SU-DHL-6 (cell line): ENCODE measurements around the gene PPP1R13L.

Experiments
- H2AFZ ChIP-seq: fragments of 200-600 bp; sonication (generic); 2 replicates; pipeline ENCODE4 v1.6.1; 2014; ENCODE audit warnings: low read depth, mild to moderate bottlenecking, moderate library complexity, mixed read lengths, antibody characterized with exemption, low read length; ENCODE audit not compliant: severe bottlenecking
- H3F3A ChIP-seq: fragments of 200-600 bp; shearing (Covaris generic); 2 replicates; pipeline ENCODE4 v1.6.0; 2016; ENCODE audit warnings: antibody characterized with exemption, mild to moderate bottlenecking; ENCODE audit not compliant: insufficient read depth
- H3K27ac ChIP-seq: fragments of 200-600 bp; sonication (generic); 2 replicates; pipeline ENCODE4 v1.5.1; 2016; ENCODE audit warnings: low read depth, mild to moderate bottlenecking, low read length, moderate library complexity, mixed read lengths
- H3K27me3 ChIP-seq: fragments of 200-600 bp; sonication (generic), shearing (Covaris generic); 2 replicates; pipeline ENCODE4 v1.6.0; 2014; ENCODE audit warnings: mild to moderate bottlenecking, low read length
- H3K36me3 ChIP-seq: fragments of 200-600 bp; sonication (generic); 2 replicates; pipeline ENCODE4 v1.6.1; 2014; ENCODE audit warnings: mild to moderate bottlenecking, low read length, mixed read lengths
- H3K4me2 ChIP-seq: fragments of 300-600, 200-600 bp; shearing (Covaris generic), sonication (generic); 2 replicates; pipeline ENCODE4 v1.6.0; 2014; ENCODE audit warnings: low read length, low read depth, mild to moderate bottlenecking; ENCODE audit not compliant: poor library complexity, severe bottlenecking
- H3K4me3 ChIP-seq: fragments of 200-600 bp; sonication (generic); 2 replicates; pipeline ENCODE4 v1.5.1; 2014; ENCODE audit warnings: antibody characterized with exemption, low read length, mild to moderate bottlenecking, mixed read lengths; ENCODE audit not compliant: insufficient read depth, poor library complexity, severe bottlenecking
- H3K79me2 ChIP-seq: fragments of 200-600 bp; sonication (generic); 2 replicates; pipeline ENCODE4 v1.6.1; 2014; ENCODE audit warnings: mild to moderate bottlenecking, low read length, moderate library complexity; ENCODE audit not compliant: insufficient read depth
- H3K9ac ChIP-seq: fragments of 200-600 bp; sonication (generic); 2 replicates; pipeline ENCODE4 v1.7.0; 2014; ENCODE audit warnings: mild to moderate bottlenecking, low read length
- H3K9me2 ChIP-seq: fragments of 200-600 bp; sonication (generic); replicated peaks from 2 replicates; pipeline ENCODE4 v1.6.1; 2014; ENCODE audit warnings: low read length; ENCODE audit not compliant: insufficient read depth
- H3K9me3 ChIP-seq: fragments of 200-600 bp; sonication (generic); 2 replicates; pipeline ENCODE4 v1.6.1; 2014; ENCODE audit warnings: low read length, mixed read lengths; ENCODE audit not compliant: insufficient read depth
- H4K20me1 ChIP-seq: fragments of 200-600 bp; sonication (generic); 2 replicates; pipeline ENCODE4 v1.6.1; 2014; ENCODE audit warnings: low read depth, mild to moderate bottlenecking, antibody characterized with exemption, low read length, moderate library complexity, mixed read lengths
- EZH2phosphoT487 ChIP-seq: fragments of 200-600 bp; sonication (generic), shearing (Covaris generic); conservative IDR thresholded peaks from 2 replicates; pipeline ENCODE4 v1.6.1; 2018; ENCODE audit warnings: mild to moderate bottlenecking, antibody characterized with exemption, low read length, moderate library complexity, mixed read lengths
- TF ChIP-seq, protein P1 (sequence below): fragments of 200-600 bp; sonication (generic); IDR thresholded peaks from one replicate; pipeline ENCODE4 v1.5.1; 2017; ENCODE audit warnings: antibody characterized with exemption, mild to moderate bottlenecking, low read length, moderate library complexity; ENCODE audit not compliant: insufficient read depth, poor library complexity, severe bottlenecking

The PPP1R13L gene

GRCh38 chr19:45362291-45362690, 42.6 kb downstream of the PPP1R13L start:
- Histone ChIP-seq H2AFZ (no peak overlapping the region), H3K4me3 (no peak overlapping the region), H3K79me2 (no peaks in the 10 kb centered on the region), H3K9me2 (no peaks in the 10 kb centered on the region), H3K27ac (no peak overlapping the region), H3F3A (no peaks in the 10 kb centered on the region), H3K9me3 (no peaks in the 10 kb centered on the region), H3K36me3 (no peaks in the 10 kb centered on the region), H3K4me2 (no peak overlapping the region), H3K27me3 (no peaks in the 10 kb centered on the region), H4K20me1 (no peaks in the 10 kb centered on the region), H3K9ac (no peak overlapping the region)
- TF ChIP-seq, protein P1, sequence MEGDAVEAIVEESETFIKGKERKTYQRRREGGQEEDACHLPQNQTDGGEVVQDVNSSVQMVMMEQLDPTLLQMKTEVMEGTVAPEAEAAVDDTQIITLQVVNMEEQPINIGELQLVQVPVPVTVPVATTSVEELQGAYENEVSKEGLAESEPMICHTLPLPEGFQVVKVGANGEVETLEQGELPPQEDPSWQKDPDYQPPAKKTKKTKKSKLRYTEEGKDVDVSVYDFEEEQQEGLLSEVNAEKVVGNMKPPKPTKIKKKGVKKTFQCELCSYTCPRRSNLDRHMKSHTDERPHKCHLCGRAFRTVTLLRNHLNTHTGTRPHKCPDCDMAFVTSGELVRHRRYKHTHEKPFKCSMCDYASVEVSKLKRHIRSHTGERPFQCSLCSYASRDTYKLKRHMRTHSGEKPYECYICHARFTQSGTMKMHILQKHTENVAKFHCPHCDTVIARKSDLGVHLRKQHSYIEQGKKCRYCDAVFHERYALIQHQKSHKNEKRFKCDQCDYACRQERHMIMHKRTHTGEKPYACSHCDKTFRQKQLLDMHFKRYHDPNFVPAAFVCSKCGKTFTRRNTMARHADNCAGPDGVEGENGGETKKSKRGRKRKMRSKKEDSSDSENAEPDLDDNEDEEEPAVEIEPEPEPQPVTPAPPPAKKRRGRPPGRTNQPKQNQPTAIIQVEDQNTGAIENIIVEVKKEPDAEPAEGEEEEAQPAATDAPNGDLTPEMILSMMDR = no peak
- TF ChIP-seq EZH2phosphoT487 = no peak

DNA sequence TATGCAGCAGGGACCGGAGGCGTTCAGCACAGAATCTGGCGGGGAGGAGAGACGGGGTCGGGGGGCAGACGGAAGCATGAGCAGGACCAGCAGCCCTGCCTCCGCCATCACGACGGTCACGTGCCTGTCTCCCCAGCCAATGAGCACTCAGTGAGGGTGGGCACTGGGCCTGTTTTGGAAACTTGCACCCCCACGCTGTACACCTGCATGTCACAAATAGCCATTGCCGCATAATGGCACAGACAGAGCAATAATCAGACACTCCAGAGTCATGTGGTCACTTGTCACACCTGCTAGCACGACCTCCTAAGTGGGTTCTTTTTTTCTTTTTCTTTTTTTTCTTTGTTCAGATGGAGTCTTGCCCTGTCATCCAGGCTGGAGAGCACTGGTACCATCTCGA, 43.3 kb downstream of the PPP1R13L start:
- Histone ChIP-seq H4K20me1 (no peaks in the 10 kb centered on the region), H3K79me2 (no peaks in the 10 kb centered on the region), H3K27me3 (no peaks in the 10 kb centered on the region), H3K36me3 (no peaks in the 10 kb centered on the region), H3K9me3 (no peaks in the 10 kb centered on the region), H3K4me3 (no peak overlapping the region), H3F3A (no peaks in the 10 kb centered on the region), H3K9me2 (no peaks in the 10 kb centered on the region), H3K27ac (no peak overlapping the region), H3K9ac (no peak overlapping the region), H3K4me2 (no peak overlapping the region), H2AFZ (no peak overlapping the region)
- TF ChIP-seq, protein P1 = no peak
- TF ChIP-seq EZH2phosphoT487 = no peak

DNA sequence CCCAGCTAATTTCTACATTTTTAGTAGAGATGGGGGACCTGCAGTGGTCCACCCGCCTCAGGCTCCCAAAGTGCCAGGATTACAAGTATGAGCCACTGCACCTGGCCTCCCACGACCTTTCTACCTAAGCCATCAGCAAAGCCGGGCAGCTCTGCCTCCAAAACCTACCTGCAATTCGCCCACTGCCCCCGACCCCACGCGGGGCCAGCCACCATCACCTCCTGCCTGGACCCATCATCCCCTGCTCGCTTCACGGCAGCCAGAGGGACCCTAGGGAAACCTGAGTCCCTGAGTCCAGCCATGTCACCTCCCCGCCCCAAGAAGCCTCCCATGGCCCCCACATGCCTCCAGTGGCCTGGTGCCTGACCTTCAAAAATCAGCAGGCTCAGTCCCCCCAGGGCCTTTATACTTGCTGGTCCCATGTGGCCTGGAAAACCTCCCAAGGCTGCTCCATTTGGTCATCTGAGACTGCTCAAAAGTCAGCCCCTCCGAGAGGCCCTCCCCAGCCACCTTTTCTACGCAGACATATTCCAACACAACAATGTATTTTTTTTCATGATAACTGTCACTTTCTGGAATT, 46.6 kb downstream of the PPP1R13L start:
- H3K9me3 ChIP-seq = no peaks in the 10 kb centered on the region
- H4K20me1 ChIP-seq = no peaks in the 10 kb centered on the region
- no peak overlapping the region for H2AFZ ChIP-seq
- no peak for TF ChIP-seq EZH2phosphoT487
- TF ChIP-seq, protein P1 = no peak
- H3K27me3 ChIP-seq = no peaks in the 10 kb centered on the region
- no peak overlapping the region for H3K4me3 ChIP-seq
- no peaks in the 10 kb centered on the region for H3K36me3 ChIP-seq
- H3K9ac ChIP-seq = no peak overlapping the region
- no peaks in the 10 kb centered on the region for H3K79me2 ChIP-seq
- H3K27ac ChIP-seq = no peak overlapping the region
- no peak overlapping the region for H3K4me2 ChIP-seq
- no peaks in the 10 kb centered on the region for H3F3A ChIP-seq
- H3K9me2 ChIP-seq = no peaks in the 10 kb centered on the region
